GM10266 (cell line): ENCODE results near the gene RNF208.

Source experiments
- DNase-seq: peaks from one replicate; pipeline ENCODE4 v3.0.0; 2012; ENCODE audit errors: extremely low spot score
- CTCF ChIP-seq: IDR thresholded peaks from 2 replicates; pipeline ENCODE4 v1.5.1; 2012; ENCODE audit warnings: mild to moderate bottlenecking, low read depth; ENCODE audit not compliant: control insufficient read depth, insufficient read depth; ENCODE audit errors: missing control alignments

The RNF208 gene

DNA sequence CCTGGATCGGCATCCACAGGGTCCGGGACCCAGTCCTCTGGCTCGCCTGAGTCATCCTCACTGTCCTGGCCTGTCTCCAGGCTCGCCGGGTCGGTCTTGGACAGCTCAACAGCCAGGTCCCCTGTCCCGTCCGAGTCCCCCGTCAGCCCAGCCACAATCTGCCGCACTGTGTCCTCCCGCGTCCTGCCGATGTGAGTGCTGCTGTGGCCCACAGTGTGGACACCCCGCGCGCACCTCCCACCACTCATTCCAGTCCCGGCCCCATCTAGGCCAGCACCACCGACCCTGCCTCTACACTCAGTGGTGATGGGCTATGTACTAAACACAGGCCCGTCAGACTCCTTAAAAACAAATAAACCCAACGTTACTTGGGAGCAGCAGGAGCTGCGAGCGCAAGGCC is 40.4 kb downstream of the RNF208 start:
- no peak for DNase-seq

GRCh38 chr9:137180491-137180890 is 41.5 kb downstream of the RNF208 start:
- no peak for TF ChIP-seq CTCF
- DNase-seq, result no peak

More for the DNA sequence above, 40.4 kb downstream of the RNF208 start:
- no peak for TF ChIP-seq CTCF

GRCh38 chr9:137179761-137180160 is 42.3 kb downstream of the RNF208 start:
- DNase-seq, result no peak
- TF ChIP-seq CTCF, result no peak

- no peak for DNase-seq
- no peak for TF ChIP-seq CTCF
These were observed 43.0 kb downstream of the RNF208 start for GRCh38 chr9:137178939-137179630.

GRCh38 chr9:137178201-137178938 is 43.7 kb downstream of the RNF208 start:
- DNase-seq, result no peak
- TF ChIP-seq CTCF, result no peak

DNA sequence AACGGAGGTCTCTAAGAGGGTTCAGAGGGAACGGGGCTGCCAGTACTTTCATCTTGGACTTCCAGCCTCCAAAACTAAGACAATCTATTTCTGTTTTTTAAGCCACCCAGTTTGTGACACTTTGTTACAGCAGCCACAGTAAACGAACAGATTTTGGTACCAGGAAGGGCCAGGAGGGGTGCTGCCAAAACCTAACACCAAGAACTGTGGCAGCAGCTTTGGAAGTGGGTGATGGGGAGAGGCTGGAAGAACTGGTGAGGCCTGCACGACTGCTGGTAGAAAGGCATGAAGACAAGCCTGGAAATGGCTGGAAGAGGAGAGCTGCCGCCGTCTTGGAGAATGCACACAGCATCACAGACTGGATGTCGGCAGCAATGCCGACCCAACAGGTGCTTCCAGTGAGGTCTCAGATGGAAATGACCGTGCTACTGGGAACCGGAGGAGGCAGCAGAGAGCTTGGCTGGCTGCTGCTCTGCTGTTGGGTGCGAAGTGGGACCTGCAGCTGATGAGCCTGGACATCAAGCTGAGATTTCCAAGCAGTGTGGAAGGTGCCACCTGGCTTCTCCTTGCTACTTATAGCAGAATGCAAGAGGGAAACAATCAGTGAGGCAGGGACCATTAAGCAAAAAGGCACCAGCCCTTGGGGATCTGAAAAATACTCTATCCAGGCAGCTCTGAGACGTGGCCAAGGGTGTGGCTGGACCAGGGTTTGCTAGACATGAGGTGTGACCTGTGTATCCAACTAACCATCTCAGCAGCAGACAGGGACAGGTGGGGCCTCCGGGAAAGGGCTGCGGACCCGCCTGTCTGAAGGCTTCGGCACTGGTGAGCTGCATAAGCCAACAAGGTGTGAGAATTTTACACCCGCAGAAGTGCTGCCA is 45.5 kb downstream of the RNF208 start:
- TF ChIP-seq CTCF, result peak; percentile 70
- peak; percentile 80 for DNase-seq
